ENCODE measurements around the gene NT5DC3. TPM values are rescaled to one million over a fixed set of nuclear protein-coding genes. Genes with fewer than 3 reads are reported as not detected.

Gene NT5DC3
- total and polyA plus RNA-seq, 2 of the 13 experiments (the other 11 are each of a cell fraction or from before 2014, with no cell fraction given), result 3.2 to 6.6 TPM

DNA sequence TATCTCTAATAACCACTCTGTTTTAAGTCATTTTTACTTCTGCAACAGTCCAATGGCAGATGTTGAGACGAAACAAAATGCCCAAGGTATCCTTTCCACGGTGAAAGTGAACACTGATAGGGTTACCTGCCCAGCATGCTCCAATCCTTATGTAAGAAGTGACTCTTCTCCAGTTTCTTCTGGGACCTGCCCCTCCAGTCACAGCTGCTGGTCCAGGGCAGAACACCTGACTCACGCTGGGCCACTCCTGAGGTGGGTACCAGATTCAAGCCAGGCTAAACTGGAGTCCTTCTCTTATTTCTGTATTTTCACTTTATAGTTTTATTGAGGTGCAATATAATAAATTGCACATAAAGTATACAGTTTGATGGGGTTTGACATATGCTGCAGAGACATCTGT, 16.7 kb downstream of the NT5DC3 start:
- peaks cover 32% of the 10 kb centered on the region for H3K79me2 ChIP-seq (ENCODE audit: insufficient read depth, low read length)
- ATAC-seq, result no peak
- no TSS peak for BruUV-seq (replicated peaks)
- peaks cover 8% of the 10 kb centered on the region for H3K9me3 ChIP-seq (ENCODE audit: low read length)
- H3K4me1 ChIP-seq (ENCODE audit: insufficient read depth, low read length), result peaks cover 18% of the 10 kb centered on the region
- POLR2A ChIA-PET, result no interaction called here
- no peak overlapping the region for H3K4me3 ChIP-seq (replicated peaks in 1 of 3; ENCODE audit: insufficient read depth in 1 of 3, low read depth in 2 of 3, low read length in 3 of 3)
- no peaks in the 10 kb centered on the region for H3K27me3 ChIP-seq (ENCODE audit: control insufficient read depth in 1 of 2, insufficient read depth in 2 of 2, low read length in 2 of 2)
- no peak for DNase-seq (ENCODE audit: low spot score)
- intact Hi-C loops (cut with micrococcal nuclease; ENCODE audit: unreplicated experiment), result no loop called here
- in situ Hi-C loops (cut with HindIII; ENCODE audit: extremely low pct_ligation_motif_present, low pct_unique_long_range_greater_than_20kb), result no loop called here
- H3K27ac ChIP-seq (ENCODE audit: extremely low read length, insufficient read depth, low read length), result no peak overlapping the region
- CTCF ChIA-PET (ENCODE audit: low intra/inter-chr PET ratio, low total read pairs), result no interaction called here
- no peak overlapping the region for H3K9ac ChIP-seq (ENCODE audit: insufficient read depth, low read depth, low read length)
- 72% methylated on average over 3 of the region's 3 CpGs for WGBS (ENCODE audit: low lambda C conversion rate)
- FAIRE-seq, result no peak
- no peak for TF ChIP-seq CREBL2 (CRISPR knock-in tag; IDR thresholded peaks at IDR 0.05; ENCODE audit: borderline replicate concordance)
- no peak for TF ChIP-seq HMG20A (CRISPR knock-in tag; IDR thresholded peaks at IDR 0.05; ENCODE audit: borderline replicate concordance)
- TF ChIP-seq CHCHD3 (CRISPR knock-in tag; IDR thresholded peaks at IDR 0.05), result no peak
- TF ChIP-seq ZFP36L1 (CRISPR knock-in tag; IDR thresholded peaks at IDR 0.05), result no peak
- TF ChIP-seq ZNF33A (CRISPR knock-in tag; IDR thresholded peaks at IDR 0.05; ENCODE audit: borderline replicate concordance), result no peak
- TF ChIP-seq YY1 (IDR thresholded peaks at IDR 0.05; ENCODE audit: insufficient read depth, insufficient replicate concordance, low read depth, low read length), result no peak
- TF ChIP-seq ZNF414 (CRISPR knock-in tag; IDR thresholded peaks at IDR 0.05), result no peak
- TF ChIP-seq ZSCAN31 (CRISPR knock-in tag; IDR thresholded peaks at IDR 0.05; ENCODE audit: low read depth), result no peak
- no peak for TF ChIP-seq AKNA (CRISPR knock-in tag; IDR thresholded peaks at IDR 0.05; ENCODE audit: borderline replicate concordance)
- TF ChIP-seq ZBTB49 (CRISPR knock-in tag; IDR thresholded peaks at IDR 0.05; ENCODE audit: borderline replicate concordance), result no peak
- TF ChIP-seq CENPBD1 (CRISPR knock-in tag; IDR thresholded peaks at IDR 0.05; ENCODE audit: borderline replicate concordance, low read depth), result no peak
- no peak for TF ChIP-seq ZBTB8A (CRISPR knock-in tag; IDR thresholded peaks at IDR 0.05; ENCODE audit: borderline replicate concordance, low read depth)
- TF ChIP-seq MEIS1 (CRISPR knock-in tag; IDR thresholded peaks at IDR 0.05; ENCODE audit: borderline replicate concordance), result no peak
- no peak for TF ChIP-seq ZNF264 (CRISPR knock-in tag; IDR thresholded peaks at IDR 0.05)
- TF ChIP-seq THAP7 (CRISPR knock-in tag; IDR thresholded peaks at IDR 0.05), result no peak
- H2AFZ ChIP-seq (ENCODE audit: low read length), result no peak overlapping the region
- H3K4me2 ChIP-seq (ENCODE audit: low read depth, low read length), result no peak overlapping the region
- H3K36me3 ChIP-seq (replicated peaks in 1 of 2; ENCODE audit: control insufficient read depth in 1 of 2, insufficient read depth in 2 of 2, low read length in 2 of 2), result peaks cover 2 to 7% of the 10 kb centered on the region in 2 experiments; a peak in 1 of 5 replicates
- H4K20me1 ChIP-seq (ENCODE audit: insufficient read depth, low read length), result no peaks in the 10 kb centered on the region

All from HepG2 (cell line).